Transverse colon (tissue), 4 donors: ENCODE measurements around the gene IMMP2L. TPM values are rescaled to one million over a fixed set of nuclear protein-coding genes. Genes with fewer than 3 reads are reported as not detected.

ENCODE experiments used
- DNase-seq: peaks from one replicate; pipeline ENCODE4 v3.0.0-alpha.2; 2019
- H3K27ac ChIP-seq, 4 donors: fragments of 200-600 bp; sonication (generic); 2 replicates each; pipeline ENCODE4 v1.5.1; 2016 to 2018; ENCODE audit warnings: inconsistent platforms in 4 of 4
- H3K27me3 ChIP-seq: fragments of 200-600 bp; sonication (generic); 2 replicates; pipeline ENCODE4 v1.5.1; 2017; ENCODE audit warnings: inconsistent platforms
- H3K36me3 ChIP-seq, 4 donors: fragments of 200-600 bp; sonication (generic); 2 replicates each; pipeline ENCODE4 v1.5.1; 2017 to 2019; ENCODE audit warnings: inconsistent platforms in 4 of 4
- H3K4me1 ChIP-seq, 4 donors: fragments of 200-600 bp; sonication (generic); 2 replicates each; pipeline ENCODE4 v1.5.1; 2017 to 2020; ENCODE audit warnings: inconsistent platforms in 4 of 4
- H3K4me3 ChIP-seq, 4 donors: fragments of 200-600 bp; sonication (generic); 1 replicate in 1 of 4; 2 replicates in 3 of 4; pipeline versions ENCODE4 v1.5.1 to v1.6.1; 2017 to 2019; ENCODE audit warnings: inconsistent platforms in 4 of 4
- H3K9me3 ChIP-seq, 2 donors: fragments of 200-600 bp; sonication (generic); 2 replicates each; pipeline ENCODE4 v1.5.1; 2017 to 2019; ENCODE audit warnings: inconsistent platforms in 2 of 2
- EP300 ChIP-seq: sonication (generic); formaldehyde crosslinking; IDR thresholded peaks from one replicate; pipeline ENCODE4 v1.6.1; 2017; ENCODE audit warnings: antibody characterized with exemption, low read depth
- POLR2A ChIP-seq: fragments of 450-650 bp; IDR thresholded peaks from one replicate; pipeline ENCODE4 v1.6.1; 2016; ENCODE audit warnings: antibody characterized with exemption, mild to moderate bottlenecking, moderate library complexity
- POLR2AphosphoS5 ChIP-seq, 3 donors: sonication (generic); formaldehyde crosslinking; IDR thresholded peaks; one replicate each; pipeline ENCODE4 v1.6.1; 2016; ENCODE audit warnings: antibody characterized with exemption in 3 of 3
- WGBS, 2 donors: methylation state at CpG; one replicate each; pipeline ENCODE4 v1.1.5; 2018; ENCODE audit warnings: low coverage in 1 of 2; 5-methylcytosine and 5-hydroxymethylcytosine counted together
- in situ Hi-C, 4 donors: fragments of 200-750 bp; cut with MboI; loops; one replicate each; pipeline versions ENCODE4 v1.15.0 to v1.15.1; 2017; ENCODE audit warnings: low sequenced_read_pairs in 3 of 4, low pct_ligation_motif_present in 1 of 4, low pct_unique_long_range_greater_than_20kb in 1 of 4
- intact Hi-C: fragments of 100-400 bp; cut with DNase I; formaldehyde crosslinking; loops from one replicate; pipeline ENCODE4 v1.15.1; 2023; ENCODE audit warnings: low total_unique reads
- total RNA-seq, 4 donors: library from RNA; depleted of rRNA; stranded (reverse); fragments of >200 nt; gene quantifications; one replicate each; pipeline ENCODE4 v1.1.0, GENCODE V29; 2016
- TF ChIP-seq, protein P1 (sequence below), 5 experiments: fragments of 200-600 bp in 3 of 5; fragments of 450-650 bp in 2 of 5; sonication (generic) in 3 of 5; IDR thresholded peaks; 1 replicate in 2 of 5; 2 replicates in 3 of 5; pipeline ENCODE4 v1.5.1; 2016 to 2017; ENCODE audit warnings: antibody characterized with exemption in 5 of 5, inconsistent platforms in 3 of 5, mild to moderate bottlenecking in 2 of 5, moderate library complexity in 1 of 5

The IMMP2L gene
- total RNA-seq, 4 donors from 2014 or later: 8.6 to 69.6 (median 10.9) TPM

DNA sequence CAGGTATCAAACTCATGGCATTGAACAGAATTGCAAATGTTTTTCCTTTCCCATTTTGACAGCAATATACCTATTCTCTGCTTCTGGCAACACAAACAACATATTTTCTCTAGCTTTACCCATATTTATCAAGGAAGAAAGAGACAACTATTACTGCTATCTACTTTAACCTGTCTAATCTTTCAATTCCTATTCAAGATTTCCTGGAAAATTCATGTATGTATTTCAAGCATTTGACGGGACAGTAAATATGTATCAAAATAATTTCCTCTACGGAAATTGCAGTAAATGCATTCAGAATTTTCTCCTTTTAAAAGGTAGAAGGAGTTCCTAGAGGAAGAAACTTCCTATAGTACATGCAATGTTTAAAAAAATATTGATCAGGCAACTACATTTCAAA lies 650.7 kb downstream of the IMMP2L start:
- TF ChIP-seq POLR2AphosphoS5 (IDR thresholded peaks at IDR 0.05): no peak
- TF ChIP-seq EP300: no peak
- TF ChIP-seq, protein P1, sequence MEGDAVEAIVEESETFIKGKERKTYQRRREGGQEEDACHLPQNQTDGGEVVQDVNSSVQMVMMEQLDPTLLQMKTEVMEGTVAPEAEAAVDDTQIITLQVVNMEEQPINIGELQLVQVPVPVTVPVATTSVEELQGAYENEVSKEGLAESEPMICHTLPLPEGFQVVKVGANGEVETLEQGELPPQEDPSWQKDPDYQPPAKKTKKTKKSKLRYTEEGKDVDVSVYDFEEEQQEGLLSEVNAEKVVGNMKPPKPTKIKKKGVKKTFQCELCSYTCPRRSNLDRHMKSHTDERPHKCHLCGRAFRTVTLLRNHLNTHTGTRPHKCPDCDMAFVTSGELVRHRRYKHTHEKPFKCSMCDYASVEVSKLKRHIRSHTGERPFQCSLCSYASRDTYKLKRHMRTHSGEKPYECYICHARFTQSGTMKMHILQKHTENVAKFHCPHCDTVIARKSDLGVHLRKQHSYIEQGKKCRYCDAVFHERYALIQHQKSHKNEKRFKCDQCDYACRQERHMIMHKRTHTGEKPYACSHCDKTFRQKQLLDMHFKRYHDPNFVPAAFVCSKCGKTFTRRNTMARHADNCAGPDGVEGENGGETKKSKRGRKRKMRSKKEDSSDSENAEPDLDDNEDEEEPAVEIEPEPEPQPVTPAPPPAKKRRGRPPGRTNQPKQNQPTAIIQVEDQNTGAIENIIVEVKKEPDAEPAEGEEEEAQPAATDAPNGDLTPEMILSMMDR (IDR thresholded peaks at IDR 0.05): no peak
- no peak for TF ChIP-seq POLR2A
- no peaks in the 10 kb centered on the region for H3K27me3 ChIP-seq
- in situ Hi-C loops (no loop called here), intact Hi-C loops (no loop called here)
- no peak for DNase-seq
- no peaks in the 10 kb centered on the region for H3K9me3 ChIP-seq
- no peak overlapping the region for H3K4me3 ChIP-seq
- 94 to 97% methylated on average over 2 of the region's 2 CpGs for WGBS, 2 donors
- H3K36me3 ChIP-seq: no peaks in the 10 kb centered on the region
- H3K4me1 ChIP-seq: no peaks in the 10 kb centered on the region
- no peak overlapping the region for H3K27ac ChIP-seq

DNA sequence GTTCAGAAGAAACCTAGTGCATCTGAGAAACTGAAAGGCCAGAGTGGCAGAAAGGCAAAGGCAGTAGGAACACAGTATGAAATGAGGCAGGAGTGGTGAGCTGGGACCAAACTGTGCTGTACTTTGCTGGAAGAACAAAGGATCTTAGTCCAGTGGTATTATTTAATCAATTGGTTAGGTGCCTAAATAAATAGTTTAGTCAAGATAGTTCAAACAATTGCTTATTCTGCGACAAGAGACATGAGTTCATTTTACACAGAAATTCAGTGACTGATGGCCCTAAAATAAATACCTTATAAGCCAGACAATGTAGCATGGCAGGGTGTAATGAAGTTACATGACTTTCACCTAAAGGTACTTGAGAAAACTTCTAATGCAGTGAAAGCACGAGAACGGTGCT lies 653.2 kb downstream of the IMMP2L start:
- no peak for TF ChIP-seq POLR2AphosphoS5 (IDR thresholded peaks at IDR 0.05)
- TF ChIP-seq, protein P1 (IDR thresholded peaks at IDR 0.05): no peak
- no peak for TF ChIP-seq EP300
- no peak for TF ChIP-seq POLR2A
- Histone ChIP-seq H3K9me3 (no peaks in the 10 kb centered on the region), H3K36me3 (no peaks in the 10 kb centered on the region), H3K27ac (no peak overlapping the region), H3K27me3 (no peaks in the 10 kb centered on the region), H3K4me3 (no peak overlapping the region), H3K4me1 (no peaks in the 10 kb centered on the region)
- in situ Hi-C loops (no loop called here), intact Hi-C loops (no loop called here)
- no peak for DNase-seq
- 80 to 87% methylated on average over 3 of the region's 3 CpGs for WGBS, 2 donors

DNA sequence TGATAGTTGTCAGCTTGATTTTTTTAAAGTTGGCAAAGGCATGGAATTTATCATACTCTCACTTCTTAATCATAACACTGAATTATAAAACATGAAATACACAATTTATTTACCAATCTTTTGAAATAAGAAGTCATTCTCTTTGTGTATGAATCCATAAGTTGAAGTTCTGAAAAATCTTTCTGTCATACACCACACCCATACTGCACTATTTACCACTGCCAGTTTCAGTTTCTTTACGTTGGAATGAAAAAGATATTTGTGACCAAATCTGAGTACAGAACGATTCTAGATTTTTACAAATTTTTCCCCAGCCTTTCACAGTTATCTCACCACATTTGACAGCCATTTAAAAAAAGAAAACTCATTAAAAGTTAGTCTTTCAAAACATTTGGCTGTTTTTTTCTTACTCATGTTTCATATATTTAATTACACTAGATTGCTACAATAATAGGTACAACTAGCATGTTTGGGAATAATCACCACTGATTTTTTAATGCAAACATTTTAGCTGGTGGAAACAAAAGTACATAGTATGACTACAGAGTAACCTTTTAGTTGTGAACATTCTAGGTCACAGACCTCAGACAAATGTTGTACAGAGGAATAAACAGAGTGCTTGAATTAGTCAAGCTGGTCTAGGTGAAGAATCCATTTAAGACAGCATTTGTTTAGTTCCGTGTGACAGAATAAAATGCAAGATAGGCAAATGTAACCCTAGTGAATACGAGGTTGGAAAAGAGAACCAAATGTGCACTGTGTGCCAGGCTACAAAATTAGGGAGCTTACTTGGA lies 656.3 kb downstream of the IMMP2L start:
- 69 to 80% methylated on average over 4 of the region's 4 CpGs for WGBS, 2 donors

DNA sequence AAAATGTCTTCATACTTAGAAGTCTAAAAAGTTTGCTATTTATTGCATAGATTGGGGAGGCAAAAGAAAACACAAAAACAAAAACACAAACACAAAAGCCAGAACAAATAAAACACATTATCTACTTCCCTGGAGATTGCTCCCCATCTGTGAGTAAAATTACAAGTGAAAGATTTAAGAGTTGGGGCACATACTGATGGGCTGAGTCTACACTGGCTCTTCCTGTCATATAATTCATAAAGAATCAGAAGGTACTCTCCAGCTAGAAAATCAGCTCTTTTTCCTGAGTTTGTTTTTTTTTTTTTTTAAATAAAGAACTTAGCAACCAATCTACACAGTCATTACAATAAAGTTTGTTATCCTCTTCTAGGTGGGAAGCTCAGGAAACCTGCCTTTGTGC lies 663.8 kb downstream of the IMMP2L start:
- in situ Hi-C loops (no loop called here), intact Hi-C loops (no loop called here)
- Histone ChIP-seq H3K4me3 (no peak overlapping the region), H3K36me3 (no peaks in the 10 kb centered on the region), H3K27ac (no peak overlapping the region), H3K9me3 (peaks cover 0 to 4% of the 10 kb centered on the region in 2 donors), H3K27me3 (no peaks in the 10 kb centered on the region), H3K4me1 (no peaks in the 10 kb centered on the region)
- no peak for TF ChIP-seq POLR2A
- no peak for DNase-seq

More for the DNA sequence above, 656.3 kb downstream of the IMMP2L start:
- TF ChIP-seq POLR2AphosphoS5 (IDR thresholded peaks at IDR 0.05): no peak
- no peak for TF ChIP-seq POLR2A
- TF ChIP-seq, protein P1 (IDR thresholded peaks at IDR 0.05): no peak
- no peak for TF ChIP-seq EP300
- no peak for DNase-seq
- Histone ChIP-seq H3K9me3 (no peaks in the 10 kb centered on the region), H3K27me3 (no peaks in the 10 kb centered on the region), H3K36me3 (no peaks in the 10 kb centered on the region), H3K4me3 (no peak overlapping the region), H3K4me1 (no peaks in the 10 kb centered on the region), H3K27ac (no peak overlapping the region)
- in situ Hi-C loops: no loop called here
- intact Hi-C loops: no loop called here

DNA sequence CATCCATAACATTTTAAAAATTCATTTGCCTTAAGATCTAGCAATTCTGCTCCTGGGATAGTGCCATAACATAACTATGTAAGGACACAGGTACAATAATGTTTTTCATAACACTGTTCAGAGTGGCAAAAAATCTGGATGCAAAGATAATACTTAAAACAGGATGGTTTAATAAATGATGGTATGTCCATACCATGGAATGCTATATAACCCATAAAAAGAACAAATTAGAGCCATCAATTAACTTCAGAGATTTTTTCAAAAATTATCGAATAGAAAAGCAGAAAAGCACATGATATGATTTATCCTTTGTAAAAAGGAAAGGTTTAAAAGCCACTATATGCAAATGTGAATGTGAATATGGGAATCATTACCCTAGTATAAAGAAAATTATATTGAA lies 664.8 kb downstream of the IMMP2L start:
- Histone ChIP-seq H3K9me3 (peaks cover 0 to 4% of the 10 kb centered on the region in 2 donors), H3K4me3 (no peak overlapping the region), H3K27me3 (no peaks in the 10 kb centered on the region), H3K27ac (no peak overlapping the region), H3K4me1 (no peaks in the 10 kb centered on the region), H3K36me3 (no peaks in the 10 kb centered on the region)
- WGBS, 2 donors: 75 to 89% methylated on average over 1 of the region's 1 CpG
- in situ Hi-C loops: no loop called here
- intact Hi-C loops: no loop called here
- no peak for DNase-seq
- no peak for TF ChIP-seq POLR2AphosphoS5 (IDR thresholded peaks at IDR 0.05)
- TF ChIP-seq EP300: no peak
- TF ChIP-seq POLR2A: no peak
- TF ChIP-seq, protein P1 (IDR thresholded peaks at IDR 0.05): no peak
